Activated naive CD8-positive, alpha-beta T cell (primary cell): ENCODE results near the gene EXOC5.

ENCODE experiments used
- H3K27ac Mint-ChIP-seq: one replicate; pipeline ENCODE4 v1.8.0; 2021; ENCODE audit warnings: mixed read lengths
- H3K27me3 Mint-ChIP-seq: one replicate; pipeline ENCODE4 v1.8.0; 2021; ENCODE audit warnings: mixed read lengths
- H3K36me3 Mint-ChIP-seq: one replicate; pipeline ENCODE4 v1.8.0; 2021; ENCODE audit warnings: mixed read lengths
- H3K4me1 Mint-ChIP-seq: one replicate; pipeline ENCODE4 v1.8.0; 2021; ENCODE audit warnings: low read depth, mixed read lengths
- H3K4me3 Mint-ChIP-seq: one replicate; pipeline ENCODE4 v1.8.0; 2021; ENCODE audit warnings: mild to moderate bottlenecking, mixed read lengths
- H3K9me3 Mint-ChIP-seq: one replicate; pipeline ENCODE4 v1.8.0; 2021; ENCODE audit warnings: low read depth, mixed read lengths

EXOC5 gene

GRCh38 chr14:57268161-57269069 lies at the start of gene EXOC5, which contains the start of gene AP5M1:
TSS of gene EXOC5 (minus strand) at chr14:57268905. CDS start at chr14:57268648, 257 bp downstream.
TSS of gene AP5M1 (plus strand) at chr14:57268971. CDS start at chr14:57269315, 344 bp downstream.
- H3K36me3 Mint-ChIP-seq: no peaks in the 10 kb centered on the region

GRCh38 chr14:57317248-57317833 lies 48.6 kb upstream of the EXOC5 start:
- peaks cover 1% of the 10 kb centered on the region for H3K27me3 Mint-ChIP-seq
- no peak overlapping the region for H3K27ac Mint-ChIP-seq
- no peaks in the 10 kb centered on the region for H3K4me1 Mint-ChIP-seq
- peaks cover 4% of the 10 kb centered on the region for H3K36me3 Mint-ChIP-seq
- no peak overlapping the region for H3K4me3 Mint-ChIP-seq
- no peaks in the 10 kb centered on the region for H3K9me3 Mint-ChIP-seq

More at GRCh38 chr14:57268161-57269069, at the start of gene EXOC5, which contains the start of gene AP5M1:
- peaks cover 67% of the 10 kb centered on the region for H3K4me1 Mint-ChIP-seq
- H3K4me3 Mint-ChIP-seq: peak within 1 kb of the TSS; percentile 99
- H3K27me3 Mint-ChIP-seq: no peaks in the 10 kb centered on the region
- H3K9me3 Mint-ChIP-seq: no peaks in the 10 kb centered on the region
- peak within 1 kb of the TSS; percentile 100 for H3K27ac Mint-ChIP-seq

GRCh38 chr14:57314396-57315089 lies 45.8 kb upstream of the EXOC5 start:
- Mint-ChIP-seq H3K4me1 (no peaks in the 10 kb centered on the region), H3K4me3 (no peak overlapping the region), H3K36me3 (peaks cover 4% of the 10 kb centered on the region), H3K9me3 (no peaks in the 10 kb centered on the region), H3K27ac (no peak overlapping the region), H3K27me3 (peaks cover 4% of the 10 kb centered on the region)

GRCh38 chr14:57302883-57303282 lies 34.2 kb upstream of the EXOC5 start:
- Mint-ChIP-seq H3K36me3 (no peaks in the 10 kb centered on the region), H3K4me1 (no peaks in the 10 kb centered on the region), H3K27ac (no peak overlapping the region), H3K27me3 (peaks cover 9% of the 10 kb centered on the region), H3K9me3 (no peaks in the 10 kb centered on the region), H3K4me3 (no peak overlapping the region)

- no peak overlapping the region for H3K4me3 Mint-ChIP-seq
- no peaks in the 10 kb centered on the region for H3K9me3 Mint-ChIP-seq
- H3K27me3 Mint-ChIP-seq: no peaks in the 10 kb centered on the region
- no peak overlapping the region for H3K27ac Mint-ChIP-seq
- H3K4me1 Mint-ChIP-seq: no peaks in the 10 kb centered on the region
- no peaks in the 10 kb centered on the region for H3K36me3 Mint-ChIP-seq
Observed at GRCh38 chr14:57299511-57299910, 30.8 kb upstream of the EXOC5 start.

- Mint-ChIP-seq H3K4me3 (no peak overlapping the region), H3K9me3 (no peaks in the 10 kb centered on the region), H3K4me1 (no peaks in the 10 kb centered on the region), H3K36me3 (no peaks in the 10 kb centered on the region), H3K27ac (no peak overlapping the region), H3K27me3 (no peaks in the 10 kb centered on the region)
Observed at GRCh38 chr14:57297852-57298251, 29.1 kb upstream of the EXOC5 start.

- Mint-ChIP-seq H3K9me3 (no peaks in the 10 kb centered on the region), H3K4me3 (no peak overlapping the region), H3K27ac (no peak overlapping the region), H3K27me3 (no peaks in the 10 kb centered on the region), H3K4me1 (no peaks in the 10 kb centered on the region), H3K36me3 (peaks cover 2% of the 10 kb centered on the region)
Observed at GRCh38 chr14:57295239-57295638, 26.5 kb upstream of the EXOC5 start.

GRCh38 chr14:57293866-57294837 lies 25.4 kb upstream of the EXOC5 start:
- Mint-ChIP-seq H3K27ac (no peak overlapping the region), H3K9me3 (no peaks in the 10 kb centered on the region)

GRCh38 chr14:57291692-57292647 lies 23.3 kb upstream of the EXOC5 start:
- Mint-ChIP-seq H3K36me3 (peaks cover 6% of the 10 kb centered on the region), H3K4me3 (no peak overlapping the region), H3K9me3 (no peaks in the 10 kb centered on the region), H3K27ac (no peak overlapping the region), H3K4me1 (no peaks in the 10 kb centered on the region), H3K27me3 (no peaks in the 10 kb centered on the region)

More at GRCh38 chr14:57293866-57294837, 25.4 kb upstream of the EXOC5 start:
- H3K4me1 Mint-ChIP-seq: no peaks in the 10 kb centered on the region
- no peak overlapping the region for H3K4me3 Mint-ChIP-seq
- no peaks in the 10 kb centered on the region for H3K27me3 Mint-ChIP-seq
- H3K36me3 Mint-ChIP-seq: peaks cover 3% of the 10 kb centered on the region

GRCh38 chr14:57290751-57291150 lies 22.0 kb upstream of the EXOC5 start:
- Mint-ChIP-seq H3K27ac (no peak overlapping the region), H3K4me3 (no peak overlapping the region), H3K4me1 (no peaks in the 10 kb centered on the region), H3K27me3 (no peaks in the 10 kb centered on the region), H3K9me3 (no peaks in the 10 kb centered on the region), H3K36me3 (peaks cover 6% of the 10 kb centered on the region)

- Mint-ChIP-seq H3K27me3 (no peaks in the 10 kb centered on the region), H3K4me1 (no peaks in the 10 kb centered on the region), H3K4me3 (no peak overlapping the region), H3K9me3 (no peaks in the 10 kb centered on the region), H3K36me3 (peaks cover 8% of the 10 kb centered on the region), H3K27ac (no peak overlapping the region)
Observed at GRCh38 chr14:57287745-57288144, 19.0 kb upstream of the EXOC5 start.

GRCh38 chr14:57277062-57277461 lies 8.4 kb upstream of the EXOC5 start:
- Mint-ChIP-seq H3K9me3 (no peaks in the 10 kb centered on the region), H3K36me3 (peaks cover 5% of the 10 kb centered on the region)

GRCh38 chr14:57275023-57275664 lies 6.4 kb upstream of the EXOC5 start:
- Mint-ChIP-seq H3K4me1 (peaks cover 42% of the 10 kb centered on the region), H3K4me3 (no peak overlapping the region), H3K36me3 (peaks cover 5% of the 10 kb centered on the region), H3K9me3 (no peaks in the 10 kb centered on the region), H3K27ac (no peak overlapping the region), H3K27me3 (no peaks in the 10 kb centered on the region)

More at GRCh38 chr14:57277062-57277461, 8.4 kb upstream of the EXOC5 start:
- no peak overlapping the region for H3K4me3 Mint-ChIP-seq
- H3K4me1 Mint-ChIP-seq: peaks cover 23% of the 10 kb centered on the region
- no peak overlapping the region for H3K27ac Mint-ChIP-seq
- no peaks in the 10 kb centered on the region for H3K27me3 Mint-ChIP-seq
